ENCODE data around the gene AK5.

Gene AK5

DNA sequence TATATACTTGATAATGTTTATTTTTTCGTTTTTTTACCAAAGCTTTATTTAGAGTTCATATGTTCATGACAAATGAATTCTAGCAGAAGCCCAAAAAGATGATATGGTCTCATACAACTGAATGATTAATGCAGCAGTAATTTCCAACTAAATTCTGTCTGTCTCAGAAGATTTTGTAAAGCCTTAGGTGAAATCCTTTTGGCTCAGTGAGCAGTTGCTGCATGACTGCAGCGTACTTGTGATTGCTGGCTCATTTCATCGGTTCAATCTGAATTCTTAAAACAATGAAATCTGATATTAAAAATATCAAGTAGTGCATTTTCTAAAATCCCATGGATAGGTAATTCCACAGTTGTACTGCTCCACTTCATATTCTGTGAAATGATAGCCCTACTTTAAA, 73.2 kb downstream of the AK5 start:
- no peak for DNase-seq

DNA sequence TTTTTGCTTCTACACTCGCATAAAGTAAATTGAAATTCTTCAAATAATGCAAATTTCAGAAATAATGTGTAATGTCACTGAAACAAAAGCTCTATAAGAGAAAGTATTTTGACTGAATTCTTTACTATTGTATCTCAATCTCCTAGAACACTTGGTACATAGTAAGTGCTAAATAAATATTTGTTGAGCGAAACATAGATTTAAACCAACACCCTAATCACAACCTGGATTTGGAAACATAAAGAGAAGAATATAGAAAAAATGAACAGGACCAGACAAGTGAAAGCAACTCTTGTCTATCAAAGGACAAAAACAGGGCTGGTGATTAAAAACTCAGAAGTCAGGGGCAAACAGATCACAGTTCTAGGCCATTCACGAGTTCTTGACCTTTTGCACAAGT, 74.3 kb downstream of the AK5 start:
- no peak for DNase-seq

DNA sequence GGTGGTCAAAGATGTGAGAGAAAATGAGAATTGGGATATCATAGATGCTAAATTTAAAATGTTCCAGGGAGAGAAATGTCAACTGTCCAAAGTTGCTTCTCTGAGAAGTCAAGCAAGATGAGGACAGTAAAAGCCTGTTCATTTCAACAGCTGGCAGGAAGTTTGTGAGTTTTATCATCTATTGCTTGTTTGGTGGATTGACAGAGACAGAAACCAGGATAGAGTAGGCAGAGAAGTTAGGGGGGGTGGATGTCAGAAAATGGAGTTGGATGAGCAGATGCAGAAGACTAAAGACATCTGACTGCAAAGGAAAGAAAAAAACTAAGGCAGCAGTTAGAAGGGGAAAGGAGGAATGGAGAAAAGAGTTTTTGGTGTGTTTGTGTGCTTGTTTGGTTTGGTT, 78.4 kb downstream of the AK5 start:
- no peak for DNase-seq

DNA sequence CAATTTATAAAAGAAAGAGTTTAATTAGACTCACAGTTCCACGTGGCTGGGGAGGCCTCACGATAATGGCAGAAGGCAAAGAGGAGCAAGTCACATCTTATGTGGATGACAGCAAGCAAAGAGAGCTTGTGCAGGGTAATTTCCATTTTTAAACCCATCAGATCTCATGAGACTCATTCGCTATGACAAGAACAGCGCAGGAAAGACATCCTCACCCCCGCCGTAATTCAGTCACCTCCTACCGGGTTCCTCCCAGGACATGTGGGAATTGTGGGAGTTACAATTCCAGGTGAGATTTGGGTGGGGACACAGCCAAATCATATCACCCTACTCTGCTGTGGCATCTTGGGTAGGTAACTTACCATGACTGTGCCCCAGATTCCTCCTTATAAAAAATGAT, 79.8 kb downstream of the AK5 start:
- no peak for DNase-seq

DNA sequence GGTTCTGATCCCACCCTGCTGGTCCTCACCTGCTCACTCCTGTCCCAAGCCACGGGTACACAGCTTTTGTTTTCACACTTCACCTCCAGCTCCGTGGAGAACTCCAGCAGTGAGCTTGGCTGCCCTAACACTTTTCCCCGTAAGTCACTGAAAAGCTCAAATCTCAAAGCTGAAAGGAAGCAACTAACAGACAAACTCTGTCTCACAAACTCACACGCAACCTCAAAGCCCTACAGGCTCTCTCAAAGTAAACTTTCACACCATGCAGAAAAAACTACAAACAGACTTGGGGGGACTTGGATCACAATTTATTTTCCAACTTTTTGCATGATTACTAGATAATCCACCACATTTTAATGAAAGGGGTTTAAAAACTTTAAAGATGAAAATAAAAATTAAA, 88.3 kb downstream of the AK5 start:
- no peak for DNase-seq

DNA sequence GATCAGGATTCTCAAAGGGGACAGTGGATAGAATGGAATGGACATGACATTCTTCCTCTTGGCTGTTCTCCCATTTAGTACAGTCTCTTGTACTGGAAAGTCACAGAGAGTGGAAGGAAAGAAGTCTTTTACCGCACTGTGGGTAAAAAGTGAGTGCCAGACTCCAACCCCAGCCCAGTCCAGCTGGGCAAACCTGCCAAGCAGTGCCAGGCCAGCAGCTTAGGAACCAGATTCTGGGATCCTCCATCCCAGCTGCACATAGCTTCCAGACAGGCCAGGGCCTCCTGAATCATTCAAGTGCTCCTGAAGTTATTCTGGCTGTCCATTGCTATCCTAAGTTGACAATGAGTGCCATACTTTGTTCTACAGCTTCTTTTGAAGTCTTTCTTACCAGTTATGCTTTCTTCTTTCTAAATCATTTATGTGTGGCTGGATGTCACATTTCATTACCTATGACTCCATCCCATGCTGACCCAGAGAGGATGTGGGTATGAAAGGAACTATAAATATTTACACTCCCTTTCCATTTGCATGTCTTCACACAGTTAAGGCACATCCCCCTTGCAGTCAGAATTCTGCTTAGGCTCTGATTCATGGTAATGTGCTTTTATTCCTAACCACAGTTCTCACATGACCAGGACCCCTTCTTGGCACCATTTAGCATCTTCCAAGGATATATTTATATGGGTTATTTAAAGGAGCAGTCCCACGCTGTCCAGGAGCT, 88.9 kb downstream of the AK5 start:
- DNase-seq = no peak

DNA sequence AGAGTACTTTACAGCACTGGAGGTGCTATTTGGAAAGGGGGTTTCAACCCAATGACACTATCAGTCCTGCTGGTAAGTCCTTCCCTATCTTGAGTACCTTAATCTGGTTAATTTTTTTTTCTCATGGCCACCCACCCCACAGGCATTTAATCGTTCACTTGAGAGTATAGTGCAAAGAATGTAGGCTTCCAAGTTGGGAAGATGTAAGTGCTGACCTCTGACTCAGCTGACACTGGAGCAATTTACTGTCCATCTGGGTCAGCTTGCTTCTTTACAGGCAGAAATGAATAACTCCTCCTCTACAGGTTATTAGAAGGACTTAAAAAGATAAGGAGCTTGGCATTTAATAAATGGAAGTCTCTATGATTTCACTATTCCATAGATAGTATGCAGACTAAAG, 89.6 kb downstream of the AK5 start:
- no peak for DNase-seq

DNA sequence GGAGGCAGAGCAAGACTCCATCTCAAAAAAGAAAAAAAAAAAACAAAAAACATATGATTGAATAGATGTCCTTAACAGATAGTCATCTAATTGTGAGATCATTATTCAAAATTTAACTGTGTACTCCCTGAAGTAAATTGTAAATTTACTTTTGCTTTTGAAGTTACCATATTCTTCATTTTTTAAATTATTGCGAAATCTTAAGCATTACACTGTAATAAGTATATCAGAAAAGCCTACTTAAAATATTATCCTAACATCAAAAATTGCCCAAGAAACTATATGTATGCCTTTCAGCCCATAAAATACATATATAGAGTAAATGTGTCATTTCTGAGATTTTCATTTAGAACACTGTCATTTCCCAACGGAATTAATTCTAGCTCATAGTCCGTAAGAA, 91.9 kb downstream of the AK5 start:
- no peak for DNase-seq

DNA sequence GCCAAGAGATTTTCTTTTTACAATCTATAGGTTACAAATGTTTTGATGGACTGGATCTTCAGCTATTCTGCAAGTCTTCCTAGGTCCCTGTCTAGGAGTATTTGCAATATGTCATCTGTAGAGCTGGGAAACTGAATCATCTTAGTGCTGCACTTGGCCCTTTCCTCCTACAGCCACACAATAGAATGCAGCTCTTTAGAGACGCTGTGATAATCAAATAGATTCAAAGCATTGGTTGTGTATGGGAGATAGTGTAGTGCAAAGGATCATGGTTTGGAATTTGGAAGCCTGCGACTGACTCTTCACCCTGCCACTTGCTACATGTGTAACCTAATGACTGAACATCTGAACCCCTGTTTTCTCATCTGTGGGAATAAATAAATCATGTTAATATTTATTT, 93.7 kb downstream of the AK5 start:
- no peak for DNase-seq

DNA sequence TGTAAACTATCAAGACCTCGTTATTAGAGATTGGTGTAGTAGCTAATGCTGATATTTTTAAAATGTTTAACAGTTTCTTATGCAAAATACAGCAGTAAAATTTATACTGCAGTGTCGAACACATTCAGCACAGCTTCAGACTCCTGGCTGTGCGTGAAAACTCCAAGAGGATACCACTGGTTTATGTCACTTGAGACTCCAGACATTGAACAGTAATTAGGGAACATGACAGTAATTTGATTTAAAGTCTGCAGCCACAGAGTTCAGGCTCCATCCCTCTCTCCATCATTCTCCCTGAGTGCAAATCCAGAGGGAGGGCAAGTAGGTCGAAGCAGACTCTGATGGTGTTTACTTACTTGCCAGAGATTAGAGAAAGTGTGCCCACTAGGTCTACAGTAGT, 94.2 kb downstream of the AK5 start:
- DNase-seq = no peak

DNA sequence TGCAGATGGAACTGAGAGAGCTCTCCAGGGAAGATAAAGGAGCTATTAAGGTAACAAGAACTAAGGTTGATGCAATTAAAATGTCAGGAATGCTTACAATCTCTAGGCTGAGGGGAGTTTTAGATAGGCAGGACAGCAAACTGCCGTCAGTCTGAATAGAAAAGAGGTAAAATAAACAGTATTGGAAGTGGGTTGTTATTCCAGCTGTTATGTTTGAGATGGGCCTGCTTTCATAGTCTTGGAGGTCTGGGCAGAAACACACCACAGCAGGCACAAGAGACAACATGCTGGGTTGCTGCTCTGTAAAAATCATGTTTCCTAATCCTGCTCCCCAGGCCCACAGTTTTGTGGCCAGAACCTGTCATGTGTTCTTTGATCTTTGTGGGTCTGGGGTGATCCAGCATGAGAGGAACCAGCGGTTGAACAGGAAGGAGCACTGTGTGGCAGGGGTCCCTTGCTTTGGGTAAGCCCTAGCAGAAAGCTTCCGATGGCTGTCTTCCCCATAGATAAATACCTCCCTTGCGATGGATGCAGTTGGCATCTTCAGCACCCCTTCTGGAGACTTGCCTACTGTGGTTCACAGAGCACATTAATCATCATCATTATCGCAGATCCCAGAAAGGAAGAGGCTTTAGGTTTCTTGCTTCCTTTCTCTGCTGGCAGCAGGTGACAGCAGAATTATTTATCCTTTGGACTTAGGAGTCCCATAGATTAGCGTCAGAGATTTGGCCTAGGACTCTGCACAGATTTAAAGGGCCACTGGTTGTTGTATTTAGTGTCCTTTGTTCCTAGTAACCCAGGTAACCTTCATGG, 97.1 kb downstream of the AK5 start:
- no peak for DNase-seq

DNA sequence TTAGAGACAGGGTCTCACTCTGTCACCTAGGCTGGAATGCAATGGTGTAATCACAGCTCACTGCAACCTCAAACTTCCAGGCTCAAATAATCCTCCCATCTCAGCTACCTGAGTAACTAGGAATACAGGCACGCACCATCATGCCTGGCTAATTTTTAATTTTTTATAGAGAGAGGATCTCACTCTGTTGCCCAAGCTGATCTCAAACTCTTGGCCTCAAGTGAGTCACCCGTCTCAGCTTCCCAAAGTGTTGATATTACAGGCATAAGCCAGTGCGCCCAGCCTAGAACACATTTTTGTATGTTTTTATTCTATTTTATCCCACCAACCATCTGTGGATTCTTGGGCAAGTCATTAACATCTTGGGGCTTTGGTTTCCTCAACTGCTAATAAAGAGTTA, 100.5 kb downstream of the AK5 start:
- DNase-seq = no peak

DNA sequence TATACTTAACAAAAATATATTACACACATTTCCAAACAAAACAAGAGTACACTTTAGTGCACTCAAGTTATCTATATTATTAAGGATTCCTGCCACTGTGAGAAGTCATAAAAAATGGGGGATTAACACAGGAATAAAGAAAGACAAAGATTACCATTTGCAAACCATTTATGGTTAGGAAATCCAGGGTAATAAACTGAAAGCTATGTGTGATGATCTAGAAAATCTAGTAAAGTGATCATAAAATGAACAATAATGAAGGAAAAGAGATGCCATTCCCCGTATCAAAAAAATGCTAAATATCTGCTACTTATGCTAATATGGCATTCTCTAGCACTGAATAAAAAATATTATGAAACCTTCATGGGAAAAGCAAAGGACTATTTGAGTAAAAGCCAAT, 101.4 kb downstream of the AK5 start:
- DNase-seq = no peak

DNA sequence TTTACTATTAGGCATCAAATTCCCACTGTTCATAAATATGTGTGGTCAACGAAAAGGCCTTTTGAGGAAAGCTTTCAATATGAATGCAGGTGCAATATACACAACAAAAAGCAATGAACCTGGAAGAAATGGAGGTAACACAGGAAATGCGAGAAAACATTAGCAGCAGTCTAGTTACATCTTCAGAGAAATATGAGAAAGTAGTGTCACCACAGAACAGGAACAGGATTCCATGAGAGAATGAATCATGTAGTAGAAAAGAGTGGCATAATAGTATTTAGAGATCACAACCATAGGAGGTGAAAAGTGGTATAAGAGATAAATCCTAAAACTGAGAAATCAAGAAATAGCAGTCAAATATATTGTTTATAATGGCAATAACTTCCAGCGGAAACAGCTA, 103.7 kb downstream of the AK5 start:
- DNase-seq = no peak

DNA sequence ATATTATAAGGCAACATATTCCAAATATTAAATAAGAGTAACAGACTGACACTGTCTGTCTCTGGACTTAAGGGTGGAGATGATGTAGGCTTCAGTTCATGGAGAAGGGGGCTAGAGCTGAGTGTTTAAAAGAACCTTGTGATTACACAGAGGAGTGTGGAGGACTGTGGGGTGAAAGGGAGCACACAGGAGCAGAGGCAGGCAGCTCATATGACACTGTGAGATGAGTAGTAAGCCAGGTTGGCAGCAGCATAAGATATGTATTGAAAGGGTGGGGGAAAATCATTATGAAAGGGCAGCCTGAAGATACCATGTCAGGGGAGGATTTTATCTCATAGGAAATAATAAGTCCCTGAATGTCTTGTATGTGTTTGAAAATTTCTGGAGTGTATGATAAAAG, 104.5 kb downstream of the AK5 start:
- no peak for DNase-seq

DNA sequence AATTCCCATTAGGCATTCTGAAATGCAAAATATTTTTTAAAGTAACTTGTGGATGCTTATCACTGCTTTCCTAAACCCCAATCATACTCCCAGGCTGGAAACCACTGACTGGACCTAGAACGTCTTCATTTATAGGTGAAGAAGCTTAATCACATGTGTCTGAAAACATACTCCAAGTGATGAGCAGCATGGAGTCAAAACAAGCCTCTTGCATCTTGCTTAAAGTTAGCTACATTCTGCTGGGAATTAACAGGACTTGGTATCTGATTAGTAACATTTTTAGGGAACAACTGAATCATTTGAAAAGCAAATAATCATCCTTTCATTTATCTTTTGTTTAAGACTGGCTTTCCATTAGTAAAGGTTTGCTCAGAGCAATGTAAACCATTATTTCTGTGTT, 105.7 kb downstream of the AK5 start:
- no peak for DNase-seq

DNA sequence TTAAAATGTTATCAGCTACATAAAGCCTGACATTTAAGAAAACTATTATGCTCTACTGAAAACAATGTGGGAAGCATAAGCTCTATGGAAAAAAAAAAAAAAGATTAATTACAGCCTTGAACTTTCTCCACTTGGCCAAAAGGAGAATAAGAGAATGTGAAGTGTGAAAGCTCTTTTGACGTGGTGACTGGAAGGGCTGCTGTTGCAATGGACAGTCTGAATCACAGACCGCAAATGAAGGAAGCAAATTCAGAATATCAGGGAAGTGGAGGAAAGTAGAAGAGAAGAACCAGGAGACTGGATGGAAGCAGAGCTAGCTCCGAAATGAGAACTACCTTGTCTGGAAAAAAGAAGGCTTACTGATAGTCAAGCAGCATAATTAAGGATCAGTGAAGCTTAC, 106.8 kb downstream of the AK5 start:
- DNase-seq = no peak

DNA sequence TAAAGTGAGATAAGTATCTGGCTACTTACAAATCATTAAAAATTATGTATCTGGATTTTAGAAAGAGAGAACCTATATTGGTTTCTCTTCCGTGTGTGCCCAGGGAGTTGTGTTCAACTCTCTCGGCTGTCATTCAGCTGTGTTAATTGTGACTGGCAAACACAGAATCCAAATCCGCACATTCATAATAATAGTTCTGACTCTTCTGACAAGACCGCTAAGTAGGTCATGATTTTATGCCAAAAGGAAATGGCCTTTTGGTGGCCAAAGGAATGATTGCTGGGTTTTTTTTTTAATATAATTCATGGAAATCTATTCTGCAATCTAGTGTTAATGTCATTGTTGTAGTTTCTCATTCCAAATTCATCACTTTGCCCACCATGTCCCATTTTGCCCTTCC, 110.7 kb downstream of the AK5 start:
- DNase-seq = no peak

DNA sequence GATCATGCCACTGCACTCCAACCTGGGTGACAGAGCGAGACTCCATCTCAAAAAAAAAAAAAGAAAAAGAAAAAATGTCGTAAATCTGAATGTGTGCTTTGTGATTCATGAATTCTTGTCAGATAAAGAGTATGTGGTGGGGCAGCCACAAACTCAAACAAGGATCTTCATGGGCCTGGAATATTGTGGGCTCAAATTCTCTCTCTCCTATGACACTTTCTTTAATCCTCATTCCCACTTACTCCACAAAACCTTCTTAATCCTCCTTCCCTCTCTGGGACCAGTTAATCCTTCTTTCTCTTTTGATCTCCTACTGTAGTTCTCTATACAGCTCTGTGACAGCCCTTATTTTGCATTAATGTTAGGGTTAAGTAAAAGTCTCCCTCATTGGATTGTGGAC, 112.3 kb downstream of the AK5 start:
- DNase-seq = no peak

DNA sequence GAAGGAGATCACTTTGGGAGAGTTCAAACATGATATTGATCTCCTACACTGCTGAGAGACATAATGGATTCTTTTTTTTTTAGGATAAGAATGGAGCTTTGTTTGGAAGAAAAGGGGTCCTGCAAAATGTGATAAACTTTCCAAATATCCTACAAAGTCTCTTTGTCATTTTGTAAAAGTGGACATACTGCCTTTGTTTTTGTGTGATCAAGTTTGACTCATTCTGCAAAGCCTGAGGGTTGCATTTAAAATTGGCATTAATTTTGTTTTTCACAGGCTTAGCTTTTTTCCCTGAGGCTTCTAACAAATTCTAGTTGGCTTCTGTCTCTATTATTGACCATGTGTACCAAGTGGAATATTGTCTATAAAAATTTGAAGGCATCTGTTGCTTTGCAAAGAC, 113.2 kb downstream of the AK5 start:
- DNase-seq = no peak

DNA sequence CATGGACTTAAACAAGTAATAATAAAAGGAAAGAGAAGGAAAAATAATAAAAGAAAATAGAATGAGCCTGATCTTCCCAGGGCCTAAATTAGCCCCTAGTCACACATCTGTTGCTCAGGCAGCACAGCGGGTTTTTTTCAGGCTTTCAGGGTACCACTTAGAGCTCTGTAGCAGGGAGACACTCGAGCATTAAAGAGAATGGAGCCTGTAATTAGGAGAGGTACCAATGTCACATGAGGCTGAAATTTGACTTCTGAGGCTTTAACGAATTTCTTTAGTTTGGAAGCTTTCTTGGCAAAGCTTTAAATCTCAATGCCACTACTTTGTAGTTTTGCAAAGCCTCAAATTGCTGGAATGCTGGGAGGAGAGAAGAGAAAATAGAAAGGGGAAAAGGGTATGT, 116.3 kb downstream of the AK5 start:
- DNase-seq = no peak

DNA sequence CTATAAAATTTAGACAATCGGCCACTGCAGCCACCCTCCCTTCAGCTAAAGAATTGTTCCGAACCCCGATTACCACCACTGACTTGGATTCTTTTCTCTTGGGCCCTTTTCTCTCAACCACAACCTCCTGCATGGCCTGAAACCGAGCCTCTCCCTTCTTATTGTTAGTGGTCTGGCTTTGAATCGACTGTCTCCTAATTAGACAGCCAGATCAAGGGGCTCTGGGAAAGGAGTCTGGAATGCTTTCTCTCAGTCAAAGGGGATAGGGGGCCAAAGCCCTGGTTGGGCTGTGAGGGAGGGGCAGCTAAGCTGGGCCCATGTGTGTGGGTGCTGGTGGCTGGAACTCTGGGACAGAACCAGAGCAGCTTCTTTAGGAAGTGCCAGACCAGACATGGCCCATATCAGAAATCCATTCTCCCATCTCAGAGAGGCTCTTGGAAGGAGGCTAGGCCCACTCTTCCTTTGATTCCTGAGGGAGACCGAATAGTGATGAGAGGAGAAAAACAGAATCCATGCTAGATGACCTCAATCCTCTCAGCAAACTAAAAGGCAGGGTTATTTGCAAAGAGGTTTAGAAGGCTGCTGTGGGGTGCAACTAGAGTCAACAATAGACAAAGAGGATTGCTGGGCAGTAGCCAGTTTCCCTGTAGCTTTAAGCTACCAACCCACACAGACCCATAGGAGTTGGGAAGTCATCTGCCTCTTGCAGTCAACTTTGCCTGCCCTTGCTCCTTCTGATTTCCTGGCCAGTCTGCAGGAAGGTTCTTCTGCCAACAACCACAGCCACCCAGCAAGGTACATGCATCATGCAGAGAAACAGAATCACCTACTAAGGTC, 117.6 kb downstream of the AK5 start:
- DNase-seq = peak in 7 of 14 donors; percentile 16 to 58 (median 36)

DNA sequence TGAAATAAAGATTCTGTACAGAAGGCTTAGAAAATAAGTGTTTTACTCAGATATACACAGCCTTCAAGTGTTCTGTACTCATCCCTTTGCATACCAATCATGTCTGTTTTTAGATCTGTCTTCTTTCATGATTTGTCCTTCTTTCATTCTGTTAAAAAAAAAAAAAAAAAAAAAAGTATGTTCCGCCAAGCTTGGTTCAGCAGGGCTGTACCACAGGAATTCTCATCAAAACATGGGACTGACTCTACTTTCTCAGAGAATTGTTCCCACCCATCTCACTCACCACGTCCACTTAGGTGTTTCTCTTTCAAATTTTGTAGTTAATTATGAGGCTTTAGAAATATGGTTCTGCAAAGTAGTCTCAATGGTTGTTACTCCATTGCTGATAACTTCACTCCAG, 119.0 kb downstream of the AK5 start:
- DNase-seq = no peak

DNA sequence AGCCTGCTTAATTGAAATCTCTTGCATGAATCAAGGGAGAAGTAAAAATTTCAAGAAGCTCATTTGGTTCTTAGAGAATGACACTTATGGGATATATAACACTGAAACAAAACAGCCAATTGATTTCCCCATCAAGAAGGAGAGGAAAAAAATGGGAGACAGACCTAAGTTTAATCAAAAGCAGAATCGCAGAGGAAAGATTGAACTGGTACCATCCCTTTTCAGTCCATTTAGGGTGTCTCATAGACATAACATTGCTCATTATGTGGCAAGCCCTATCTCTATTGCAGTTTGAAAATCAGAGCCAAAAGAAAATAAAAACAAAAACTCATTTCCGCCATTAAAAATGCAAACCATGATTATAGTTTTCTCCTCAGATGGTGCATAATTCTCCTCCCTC, 119.6 kb downstream of the AK5 start:
- DNase-seq = no peak

Data from C1 segment of cervical spinal cord (tissue), 14 donors.